HG02973 (cell line): ENCODE results near the gene DSCAML1.

Experiments
- ATAC-seq: cut with Tn5 transposase; IDR thresholded peaks from one replicate; pipeline ENCODE4 v1.9.1; 2021; ENCODE audit warnings: moderate library complexity; ENCODE audit not compliant: unreplicated experiment

Gene DSCAML1

GRCh38 chr11:117478926-117479325 lies 318.1 kb downstream of the DSCAML1 start:
- ATAC-seq, result no peak

DNA sequence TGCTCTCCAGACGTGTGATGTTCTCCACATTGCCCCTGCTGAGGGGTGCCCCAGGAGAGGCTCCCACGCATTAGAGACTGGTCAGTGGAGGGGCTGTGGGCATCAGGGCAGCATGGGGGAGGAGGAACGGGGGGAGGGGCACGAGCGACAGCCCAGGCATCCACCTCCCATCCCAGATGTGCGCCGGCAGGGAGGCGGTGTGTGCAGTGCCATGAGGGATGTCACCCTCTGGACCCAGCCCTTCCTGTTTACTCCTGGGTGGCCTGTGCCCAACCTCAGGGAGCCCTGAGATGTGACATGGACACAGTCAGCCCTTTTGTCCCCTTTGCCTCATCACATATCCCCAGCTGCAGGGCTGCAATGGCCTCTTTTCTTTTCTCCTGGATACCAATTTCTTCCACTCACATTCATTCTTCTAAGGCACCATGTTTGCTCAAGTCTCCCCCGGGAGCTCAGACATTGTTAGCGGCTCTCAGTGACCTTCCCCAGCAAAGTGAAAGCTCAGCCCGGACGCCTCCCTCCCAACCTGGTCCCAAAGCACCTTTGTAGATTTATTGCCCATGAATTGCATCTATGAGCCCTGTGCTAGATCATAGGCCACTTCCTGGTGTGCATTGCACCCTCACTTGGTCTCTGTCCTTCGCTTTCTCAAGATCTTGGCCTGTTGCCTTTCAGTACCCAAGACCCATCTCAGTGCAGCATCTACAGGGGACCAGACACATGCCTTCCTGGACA lies 318.7 kb downstream of the DSCAML1 start:
- no peak for ATAC-seq

DNA sequence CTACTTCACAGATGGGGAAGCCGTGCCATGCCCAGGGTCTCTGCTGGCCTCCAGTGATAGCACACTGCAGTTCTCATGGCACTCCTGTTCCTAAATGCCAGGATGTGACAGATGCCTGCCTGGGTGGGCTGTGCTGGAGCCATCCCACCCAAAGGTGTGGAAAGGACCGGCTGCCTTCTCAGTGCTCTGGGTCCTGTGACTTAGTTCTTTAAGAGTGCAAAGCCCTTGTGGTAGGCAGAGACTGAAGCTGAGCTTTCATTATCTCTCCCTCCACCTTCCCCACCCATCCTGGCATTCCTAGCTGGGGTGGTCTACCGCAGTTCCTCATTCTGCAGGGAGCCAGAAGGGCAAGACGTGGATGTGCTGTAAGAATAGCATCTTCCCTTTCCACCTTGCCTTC lies 319.3 kb downstream of the DSCAML1 start:
- no peak for ATAC-seq

DNA sequence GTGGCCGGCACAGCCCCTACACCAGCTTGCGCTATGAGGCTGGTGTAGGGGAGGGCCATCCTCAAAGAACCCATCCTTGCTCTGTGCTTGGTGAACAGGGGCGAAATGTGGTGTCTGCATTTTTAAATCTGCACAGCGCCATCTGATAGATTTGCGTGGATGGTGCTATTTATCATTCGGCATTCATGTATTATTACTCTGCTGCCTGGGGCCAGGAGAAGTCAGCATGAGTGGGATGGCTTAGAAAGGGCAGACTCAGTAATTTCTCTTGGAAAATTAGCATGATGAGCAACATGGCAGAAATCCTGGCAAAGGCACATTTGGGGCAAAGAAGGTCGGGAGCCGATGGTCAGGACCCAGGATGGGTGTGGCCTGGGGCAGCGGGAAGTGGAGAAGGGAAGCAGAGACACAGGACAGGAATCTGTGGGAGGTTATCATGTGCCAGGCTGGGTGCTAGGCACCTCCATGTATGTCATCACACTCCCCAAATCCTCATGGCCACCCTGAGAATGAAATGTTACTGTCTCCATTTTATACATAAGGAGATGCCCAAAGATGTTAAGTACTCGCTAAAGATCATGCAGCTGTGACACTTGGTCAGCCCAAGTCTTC lies 320.4 kb downstream of the DSCAML1 start:
- ATAC-seq, result no peak

GRCh38 chr11:117475716-117476530 lies 321.1 kb downstream of the DSCAML1 start:
- ATAC-seq, result no peak

DNA sequence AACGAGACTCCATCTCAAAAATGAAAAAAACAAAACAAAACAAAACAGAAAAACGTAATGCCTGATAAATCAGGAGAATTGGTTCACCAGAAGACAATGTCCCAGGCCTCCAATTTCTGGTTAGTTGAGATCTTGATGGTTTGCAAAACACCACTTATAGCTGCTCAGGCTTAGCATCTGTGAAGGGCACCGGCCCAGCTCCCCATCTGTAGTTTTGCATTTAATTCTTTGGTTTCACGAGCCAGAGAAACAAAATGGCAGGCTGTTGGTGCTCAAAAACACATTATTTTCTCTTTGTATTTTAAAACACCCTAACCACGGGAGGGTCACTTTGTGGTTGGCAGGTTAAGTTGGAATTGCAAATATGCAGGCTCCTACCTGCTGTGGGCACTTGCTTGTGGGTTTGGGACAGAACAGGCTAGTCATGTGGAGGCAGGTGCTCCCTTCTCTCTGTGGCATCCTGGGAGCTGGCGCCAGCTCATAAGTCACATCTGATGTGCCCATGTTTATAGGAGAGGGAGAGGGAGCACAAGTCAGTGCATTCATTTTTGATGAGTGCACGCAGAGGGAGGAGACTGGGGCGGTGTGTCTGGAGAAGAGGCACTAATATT lies 323.4 kb downstream of the DSCAML1 start:
- ATAC-seq, result no peak

GRCh38 chr11:117471776-117472175 lies 325.2 kb downstream of the DSCAML1 start:
- no peak for ATAC-seq

DNA sequence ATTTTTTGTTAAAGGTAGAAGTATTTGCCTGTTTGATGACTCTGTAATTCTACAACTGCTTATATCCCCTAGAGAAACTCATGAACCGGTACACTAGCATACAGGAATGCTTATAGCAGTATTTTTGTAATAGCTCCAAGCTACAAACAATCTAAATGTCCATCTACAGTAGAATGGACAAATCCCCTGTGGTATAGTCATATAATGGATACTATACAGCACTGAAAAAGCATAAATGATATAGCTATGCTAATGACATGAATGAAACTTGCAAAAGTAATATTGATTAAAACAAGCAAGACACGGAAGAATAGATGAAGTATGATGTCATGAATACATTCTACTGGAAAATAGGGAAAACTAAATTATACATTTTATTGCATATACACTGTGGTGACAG lies 326.4 kb downstream of the DSCAML1 start:
- no peak for ATAC-seq

DNA sequence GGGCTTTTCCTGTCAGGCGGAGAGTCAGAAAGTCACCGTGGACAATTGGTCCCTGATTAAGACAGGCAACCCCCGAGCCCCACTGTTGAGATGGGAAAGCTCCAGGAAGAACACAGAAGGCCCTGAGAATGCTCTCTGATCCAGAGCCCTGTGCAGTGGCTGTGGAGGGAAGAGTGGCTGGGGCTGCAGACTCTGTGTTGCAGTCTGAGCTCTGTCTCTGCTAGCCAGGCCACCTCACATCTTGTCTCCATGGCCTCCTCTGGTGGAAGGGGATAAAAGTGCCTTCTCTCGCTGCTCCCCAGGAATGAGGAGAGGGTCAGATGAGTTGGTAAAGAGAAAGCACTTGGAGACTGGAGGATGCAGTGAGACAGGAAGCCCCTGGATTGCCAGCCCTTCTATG lies 328.1 kb downstream of the DSCAML1 start:
- ATAC-seq, result no peak

DNA sequence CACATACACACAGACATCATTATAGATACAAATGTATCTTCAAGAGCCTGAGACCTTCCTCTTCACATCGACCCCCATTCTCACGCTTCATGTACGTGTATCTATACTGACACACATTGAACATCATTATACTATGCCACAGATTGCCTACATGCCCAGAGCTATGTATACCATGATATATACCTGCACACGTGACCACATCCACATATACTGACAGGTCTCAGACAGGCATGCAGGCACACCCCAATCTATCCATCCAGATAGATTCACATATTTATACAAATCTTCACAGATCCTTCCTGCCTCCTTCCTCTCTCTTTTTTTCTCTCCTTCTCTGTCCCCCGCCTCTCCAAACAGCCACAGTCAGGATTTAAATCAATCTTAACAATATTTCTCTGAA lies 329.2 kb downstream of the DSCAML1 start:
- no peak for ATAC-seq

DNA sequence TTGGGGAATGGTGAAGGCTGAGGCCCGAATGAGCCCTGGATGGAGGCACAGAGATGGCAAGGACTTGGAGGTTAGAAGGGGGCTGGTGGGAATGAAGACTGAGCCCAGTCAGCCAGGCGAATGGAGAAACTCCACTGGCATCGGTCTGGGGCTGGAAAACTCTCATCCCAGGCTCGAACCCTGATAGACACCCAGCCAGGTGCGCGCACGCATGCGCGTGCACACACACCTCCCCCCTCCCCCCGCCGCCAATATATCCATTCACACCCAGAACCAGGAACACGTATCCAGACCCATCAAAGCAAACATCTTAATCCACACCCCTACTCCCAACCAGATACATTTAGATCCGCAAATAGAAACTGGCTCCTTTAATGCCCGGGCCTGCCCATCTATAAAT lies 330.1 kb downstream of the DSCAML1 start:
- no peak for ATAC-seq

- no peak for ATAC-seq
These were observed 331.6 kb downstream of the DSCAML1 start for GRCh38 chr11:117465236-117465997.

GRCh38 chr11:117464778-117465177 lies 332.2 kb downstream of the DSCAML1 start:
- no peak for ATAC-seq

GRCh38 chr11:117462864-117463247 lies 334.2 kb downstream of the DSCAML1 start:
- no peak for ATAC-seq

GRCh38 chr11:117462183-117462863 lies 334.7 kb downstream of the DSCAML1 start:
- no peak for ATAC-seq

DNA sequence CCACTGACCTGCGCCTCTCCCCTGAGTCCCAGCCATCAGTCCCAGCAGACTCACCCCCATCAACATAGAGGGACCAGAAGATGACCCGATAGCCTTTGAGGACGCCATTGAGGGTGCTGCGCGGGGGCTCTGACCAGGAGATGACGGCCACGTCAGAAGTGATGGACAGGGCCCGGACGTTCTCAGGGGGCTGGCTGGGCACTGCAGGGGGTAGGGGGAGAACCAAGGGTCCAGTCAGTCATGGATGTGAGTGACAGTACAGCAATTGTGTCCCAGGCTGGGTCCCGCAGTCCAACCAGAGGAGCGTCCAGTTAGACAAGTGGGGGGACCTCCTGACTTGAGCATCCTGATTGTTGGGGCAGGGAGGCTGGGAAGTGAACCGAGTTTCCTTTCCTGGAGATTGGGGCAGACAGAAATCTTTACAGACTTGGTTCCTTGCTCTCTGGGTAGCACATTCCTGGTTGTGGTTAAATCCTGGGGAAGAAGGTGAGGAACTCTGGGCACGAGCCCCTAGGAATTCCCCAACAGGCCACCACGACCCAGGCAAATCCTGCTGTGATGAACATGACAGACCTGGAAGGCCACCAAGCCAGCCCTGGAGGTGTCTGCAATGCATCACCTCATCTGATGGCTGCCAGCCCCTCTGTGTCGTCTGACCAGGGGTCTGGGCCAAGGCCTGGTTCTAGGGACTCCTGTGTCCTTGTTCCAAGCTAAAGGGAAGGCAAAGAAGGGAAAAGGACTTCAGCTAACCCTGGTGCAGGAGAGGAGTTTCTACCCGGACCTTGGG lies 335.4 kb downstream of the DSCAML1 start:
- no peak for ATAC-seq

DNA sequence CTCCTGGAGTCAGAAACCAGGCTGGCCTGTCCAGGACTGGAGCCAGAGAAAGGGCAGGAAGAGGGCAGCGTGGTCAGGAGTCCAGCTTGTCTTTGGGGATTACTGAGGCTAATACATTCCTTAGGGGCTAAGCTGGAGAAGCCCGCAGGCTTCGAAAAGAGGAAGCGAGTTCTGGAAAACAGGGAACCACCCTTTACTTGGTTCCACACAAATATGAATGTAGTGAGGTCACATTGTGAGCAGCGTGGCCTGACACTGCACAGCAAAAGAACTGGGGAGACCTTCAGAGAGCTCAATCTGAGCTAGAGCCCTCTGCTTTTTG lies 337.1 kb downstream of the DSCAML1 start:
- no peak for ATAC-seq

DNA sequence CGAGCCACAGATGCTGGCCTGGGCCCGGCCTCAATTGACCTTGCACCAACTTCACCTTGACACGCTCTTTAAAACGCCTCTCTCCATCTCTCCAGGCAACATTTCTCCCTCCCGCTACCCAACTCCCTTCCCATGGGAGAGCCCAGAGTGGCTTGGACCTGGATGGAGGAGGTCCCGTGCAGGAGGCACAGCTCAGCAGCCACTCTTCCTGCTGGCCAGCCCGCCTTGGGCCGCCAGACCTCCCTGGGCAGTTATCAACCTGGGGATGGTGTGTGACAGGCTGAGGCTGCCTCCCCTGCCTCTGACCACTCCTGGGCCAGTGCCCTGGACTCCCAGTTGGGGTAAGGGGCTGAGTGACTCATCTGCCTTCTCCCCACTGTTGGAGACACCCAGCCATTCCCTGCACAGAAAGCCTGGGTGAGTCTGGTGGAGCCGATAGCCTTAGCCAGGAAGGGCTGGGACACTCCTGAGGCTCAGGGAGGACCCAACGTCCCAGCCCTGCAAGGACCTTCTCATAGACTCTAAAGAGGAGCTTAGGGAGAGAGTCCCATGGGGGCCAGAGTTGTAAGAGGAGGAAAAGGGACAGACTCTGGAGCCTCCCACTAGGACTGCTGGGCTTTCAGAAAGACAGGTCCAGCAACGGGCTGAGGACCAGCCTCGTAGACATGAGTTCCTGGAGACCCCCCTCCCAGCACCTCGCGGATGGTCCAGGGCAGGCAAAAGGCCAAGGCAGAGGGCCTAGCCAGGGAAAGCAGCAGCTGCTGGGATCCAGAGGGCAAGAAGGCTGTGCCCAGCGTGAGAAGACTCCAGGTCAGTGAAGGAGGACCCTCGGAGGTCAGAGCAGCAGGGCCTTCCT lies 337.7 kb downstream of the DSCAML1 start:
- ATAC-seq, result no peak
